HepG2 (cell line): Measurements from ENCODE around the gene ARHGAP35. TPM values are rescaled to one million over a fixed set of nuclear protein-coding genes. Genes with fewer than 3 reads are reported as not detected.

ENCODE experiments used
- ATAC-seq: fragments of 200-7000 bp; cut with Tn5 transposase; 3 replicates; pipeline ENCODE4 v1.9.1; 2020; ENCODE audit warnings: mild to moderate bottlenecking, moderate library complexity
- BruUV-seq: library from RNA; stranded (reverse); fragments of 400-500 nt; replicated peaks from 2 replicates; lab custom pipeline; 2021; lab: Mats Ljungman, UMichigan
- CTCF ChIA-PET: fragments of 300-600 bp; formaldehyde crosslinking; extraction: SDS; loops from one replicate; lab custom pipeline; 2021; ENCODE audit warnings: low total read pairs, inconsistent platforms, low intra/inter-chr PET ratio; lab: Yijun Ruan, JAX
- POLR2A ChIA-PET: fragments of 350-600 bp; sonication (Branson Sonifier 250); formaldehyde crosslinking; loops from one replicate; lab custom pipeline; 2020; ENCODE audit warnings: antibody characterized with exemption, inconsistent platforms; lab: Yijun Ruan, JAX
- DNase-seq: peaks from one replicate; pipeline ENCODE4 v3.0.0-alpha.2; 2015; ENCODE audit warnings: low spot score
- FAIRE-seq: peaks from 3 replicates; lab custom pipeline; 2011; peaks lifted over from hg19 to GRCh38; lab: Jason Lieb, UNC
- H2AFZ ChIP-seq: one replicate; pipeline ENCODE4 v1.6.1; 2011; ENCODE audit warnings: low read length, inconsistent platforms
- H3K27ac ChIP-seq: fragments of 300-600 bp; 3 replicates; pipeline ENCODE4 v1.8.0; 2011; ENCODE audit warnings: mixed run types, mild to moderate bottlenecking, mixed read lengths, low read length, inconsistent platforms; ENCODE audit not compliant: insufficient read depth; ENCODE audit errors: extremely low read length
- H3K27me3 ChIP-seq, 2 experiments: fragments of 200-600 bp in 1 of 2; 2 replicates in 1 of 2; 3 replicates in 1 of 2; pipeline versions ENCODE4 v1.6.0 to v1.8.0; 2011; ENCODE audit warnings: low read length in 2 of 2, mild to moderate bottlenecking in 2 of 2, moderate library complexity in 2 of 2, inconsistent platforms in 1 of 2; ENCODE audit not compliant: insufficient read depth in 2 of 2, control insufficient read depth in 1 of 2
- H3K36me3 ChIP-seq, 2 experiments: fragments of 200-600 bp in 1 of 2; replicated peaks in 1 of 2; 2 replicates in 1 of 2; 3 replicates in 1 of 2; pipeline versions ENCODE4 v1.5.1 to v1.8.0; 2011; ENCODE audit warnings: low read length in 2 of 2, inconsistent platforms in 1 of 2; ENCODE audit not compliant: insufficient read depth in 2 of 2, control insufficient read depth in 1 of 2
- H3K4me1 ChIP-seq: 2 replicates; pipeline ENCODE4 v1.5.1; 2012; ENCODE audit warnings: low read length, inconsistent platforms; ENCODE audit not compliant: insufficient read depth
- H3K4me2 ChIP-seq: 2 replicates; pipeline ENCODE4 v1.6.0; 2011; ENCODE audit warnings: low read depth, low read length, inconsistent platforms
- H3K4me3 ChIP-seq, 3 experiments: fragments of 200-600 bp in 1 of 3; sonication (generic), shearing (Covaris generic) in 1 of 3; replicated peaks in 1 of 3; 2 replicates each; pipeline ENCODE4 v1.5.1; 2011 to 2016; ENCODE audit warnings: low read length in 3 of 3, inconsistent platforms in 2 of 3, low read depth in 2 of 3, mild to moderate bottlenecking in 2 of 3, control low read depth in 1 of 3, mixed read lengths in 1 of 3; ENCODE audit not compliant: insufficient read depth in 1 of 3
- H3K79me2 ChIP-seq: one replicate; pipeline ENCODE4 v1.6.1; 2011; ENCODE audit warnings: low read length, inconsistent platforms; ENCODE audit not compliant: insufficient read depth
- H3K9ac ChIP-seq: 2 replicates; pipeline ENCODE4 v1.6.0; 2011; ENCODE audit warnings: mild to moderate bottlenecking, low read depth, low read length, inconsistent platforms; ENCODE audit not compliant: insufficient read depth
- H3K9me3 ChIP-seq: 2 replicates; pipeline ENCODE4 v1.5.1; 2012; ENCODE audit warnings: mild to moderate bottlenecking, low read length
- H4K20me1 ChIP-seq: 2 replicates; pipeline ENCODE4 v1.6.0; 2011; ENCODE audit warnings: inconsistent platforms, mild to moderate bottlenecking, low read length, moderate library complexity; ENCODE audit not compliant: insufficient read depth
- BATF2 ChIP-seq: sonication (generic); formaldehyde crosslinking; IDR thresholded peaks from 2 replicates; pipeline ENCODE4 v1.8.0; 2022; ENCODE audit warnings: mild to moderate bottlenecking, missing genetic modification reagents, moderate library complexity
- FLYWCH1 ChIP-seq: sonication (generic); formaldehyde crosslinking; IDR thresholded peaks from 2 replicates; pipeline ENCODE4 v1.8.1; 2023; ENCODE audit warnings: mild to moderate bottlenecking, missing genetic modification reagents
- JUND ChIP-seq: sonication (generic); formaldehyde crosslinking; IDR thresholded peaks from 2 replicates; pipeline ENCODE4 v1.8.0; 2022; ENCODE audit warnings: mild to moderate bottlenecking, missing genetic modification reagents
- MAZ ChIP-seq, 2 experiments: sonication (generic) in 1 of 2; formaldehyde crosslinking in 1 of 2; IDR thresholded peaks; 2 replicates each; pipeline versions ENCODE4 v1.5.0 to v1.6.1; 2012 to 2020; ENCODE audit warnings: low read depth in 2 of 2, mild to moderate bottlenecking in 2 of 2, borderline replicate concordance in 1 of 2, improper control_type of control experiment in 1 of 2, low read length in 1 of 2, missing genetic modification reagents in 1 of 2, moderate library complexity in 1 of 2
- NAIF1 ChIP-seq: sonication (generic); formaldehyde crosslinking; IDR thresholded peaks from 2 replicates; pipeline ENCODE4 v1.5.0; 2020; ENCODE audit warnings: mild to moderate bottlenecking, missing genetic modification reagents, borderline replicate concordance
- RBAK ChIP-seq: sonication (generic); formaldehyde crosslinking; IDR thresholded peaks from 2 replicates; pipeline ENCODE4 v1.5.1; 2020; ENCODE audit warnings: mild to moderate bottlenecking, missing genetic modification reagents
- RFX3 ChIP-seq: IDR thresholded peaks from 2 replicates; pipeline ENCODE4 v1.6.1; 2016; ENCODE audit warnings: missing biosample characterization, missing genetic modification reagents
- SP1 ChIP-seq, 2 experiments: fragments of 450-650 bp in 1 of 2; sonication (generic) in 1 of 2; formaldehyde crosslinking in 1 of 2; IDR thresholded peaks; 2 replicates each; pipeline versions ENCODE4 v1.4.0 to v1.6.1; 2016 to 2020; ENCODE audit warnings: missing genetic modification reagents in 1 of 2
- ZBTB38 ChIP-seq: sonication (generic); formaldehyde crosslinking; IDR thresholded peaks from 2 replicates; pipeline ENCODE4 v1.5.1; 2020; ENCODE audit warnings: mild to moderate bottlenecking, missing genetic modification reagents
- ZNF441 ChIP-seq: sonication (generic); formaldehyde crosslinking; IDR thresholded peaks from 2 replicates; pipeline ENCODE4 v1.7.0; 2021; ENCODE audit warnings: missing genetic modification reagents, borderline replicate concordance
- ZNF678 ChIP-seq: sonication (generic); formaldehyde crosslinking; IDR thresholded peaks from 2 replicates; pipeline ENCODE4 v1.4.0; 2020; ENCODE audit warnings: mild to moderate bottlenecking, missing genetic modification reagents
- ZNF713 ChIP-seq: sonication (generic); formaldehyde crosslinking; IDR thresholded peaks from 2 replicates; pipeline ENCODE4 v1.4.0; 2020; ENCODE audit warnings: mild to moderate bottlenecking, missing genetic modification reagents
- ZNF746 ChIP-seq: sonication (generic); formaldehyde crosslinking; IDR thresholded peaks from 2 replicates; pipeline ENCODE4 v1.8.0; 2022; ENCODE audit warnings: mild to moderate bottlenecking, missing genetic modification reagents
- ZNF780A ChIP-seq: sonication (generic); formaldehyde crosslinking; IDR thresholded peaks from 2 replicates; pipeline ENCODE4 v1.8.0; 2022; ENCODE audit warnings: mild to moderate bottlenecking, missing genetic modification reagents, moderate library complexity
- ZNF879 ChIP-seq: sonication (generic); formaldehyde crosslinking; IDR thresholded peaks from 2 replicates; pipeline ENCODE4 v1.8.1; 2023; ENCODE audit warnings: missing genetic modification reagents
- WGBS: methylation state at CpG from one replicate; pipeline ENCODE4 v1.1.6; 2017; ENCODE audit warnings: low lambda C conversion rate; 5-methylcytosine and 5-hydroxymethylcytosine counted together
- in situ Hi-C: cut with HindIII; loops from 2 replicates; pipeline ENCODE4 v1.10.0; 2017; ENCODE audit warnings: low pct_unique_long_range_greater_than_20kb; ENCODE audit not compliant: extremely low pct_ligation_motif_present
- intact Hi-C: fragments of 100-400 bp; cut with micrococcal nuclease; formaldehyde crosslinking; loops from one replicate; pipeline ENCODE4 v1.10.0; 2022; ENCODE audit not compliant: unreplicated experiment
- polyA plus RNA-seq, 8 experiments: library from polyadenylated mRNA; depleted of rRNA in 3 of 8; stranded (reverse) in 7 of 8; unstranded in 1 of 8; fragments of >200 nt; fragmentation: Illumina TruSeq in 4 of 8; extraction: Trizol in 4 of 8; gene quantifications; 2 replicates each; pipeline versions ENCODE4 v1.2.1 to v1.2.3, GENCODE V29; 2011 to 2016; ENCODE audit warnings: low read depth in 4 of 8, missing spikeins in 1 of 8, mixed read lengths in 1 of 8; ENCODE audit not compliant: insufficient read depth in 1 of 8
- total RNA-seq, 5 experiments: library from RNA; depleted of rRNA; stranded (reverse); fragments of >200 nt; fragmentation: Illumina TruSeq; extraction: Trizol; gene quantifications; 2 replicates each; pipeline ENCODE4 v1.2.3, GENCODE V29; 2016; ENCODE audit warnings: low read depth in 1 of 5

Gene ARHGAP35
- total and polyA plus RNA-seq, 2 of the 13 experiments (the other 11 are each of a cell fraction or from before 2014, with no cell fraction given): 30.1 to 30.2 TPM

DNA sequence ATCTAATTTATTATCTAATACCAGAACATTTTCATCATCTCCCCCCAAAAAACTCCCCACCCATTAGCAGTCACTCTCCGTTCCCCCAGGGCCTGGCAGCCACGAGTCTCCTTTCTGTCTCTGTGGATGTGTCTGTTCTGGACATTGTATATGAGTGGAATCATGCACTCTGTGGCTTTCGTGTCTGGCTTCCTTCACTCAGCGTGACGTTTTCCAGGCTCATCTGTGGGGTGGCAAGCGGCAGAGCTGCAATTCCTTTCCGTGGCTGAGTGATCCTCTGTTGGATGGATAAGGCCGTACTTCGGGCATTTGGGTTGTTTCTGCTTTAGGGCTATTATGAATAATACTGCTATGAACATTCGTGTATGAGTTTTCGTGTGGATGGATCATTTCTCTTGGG lies 13.3 kb upstream of the ARHGAP35 start:
- intact Hi-C loops: no loop called here
- Histone ChIP-seq H3K36me3 (peaks cover 1 to 21% of the 10 kb centered on the region in 2 experiments; a peak in 3 of 5 replicates), H3K4me2 (no peak overlapping the region), H3K9me3 (no peaks in the 10 kb centered on the region), H3K4me1 (peaks cover 28% of the 10 kb centered on the region), H3K27ac (no peak overlapping the region), H2AFZ (no peak overlapping the region), H4K20me1 (no peaks in the 10 kb centered on the region), H3K27me3 (no peaks in the 10 kb centered on the region), H3K9ac (no peak overlapping the region), H3K4me3 (no peak overlapping the region), H3K79me2 (peaks cover 13% of the 10 kb centered on the region)
- FAIRE-seq (no peak), ATAC-seq (no peak), DNase-seq (no peak)
- WGBS: 98% methylated on average over 11 of the region's 11 CpGs
- TF ChIP-seq ZNF713 (CRISPR knock-in tag) (no peak), ZNF441 (no peak), BATF2 (no peak), SP1 (IDR thresholded peaks at IDR 0.05) (no peak), SP1 (CRISPR knock-in tag; IDR thresholded peaks at IDR 0.05) (no peak), NAIF1 (CRISPR knock-in tag) (no peak), MAZ (IDR thresholded peaks at IDR 0.05; ENCODE audit: borderline replicate concordance, low read depth, low read length) (no peak), MAZ (CRISPR knock-in tag; IDR thresholded peaks at IDR 0.05; ENCODE audit: low read depth) (no peak), ZBTB38 (CRISPR knock-in tag) (no peak), RBAK (CRISPR knock-in tag) (no peak), ZNF879 (CRISPR knock-in tag) (no peak), ZNF746 (CRISPR knock-in tag) (no peak), RFX3 (no peak), JUND (CRISPR knock-in tag) (no peak), ZNF678 (CRISPR knock-in tag) (no peak), ZNF780A (CRISPR knock-in tag) (no peak), FLYWCH1 (CRISPR knock-in tag) (no peak)
- ChIA-PET CTCF (no interaction called here), POLR2A (no interaction called here)
- in situ Hi-C loops: no loop called here
- TSS peak; percentile 48 for BruUV-seq
